COLO668 (cell line): ENCODE data around the gene KCNIP2.

Experiments used
- DNase-seq: peaks from one replicate; lab custom pipeline; 2025; ENCODE audit not compliant: unreplicated experiment; lab: John Stamatoyannopoulos, UW

KCNIP2 gene

GRCh38 chr10:101851411-101852116, 8.0 kb upstream of the KCNIP2 start:
- no peak for DNase-seq

- no peak for DNase-seq
Observed at GRCh38 chr10:101850749-101851148, 7.1 kb upstream of the KCNIP2 start.

DNA sequence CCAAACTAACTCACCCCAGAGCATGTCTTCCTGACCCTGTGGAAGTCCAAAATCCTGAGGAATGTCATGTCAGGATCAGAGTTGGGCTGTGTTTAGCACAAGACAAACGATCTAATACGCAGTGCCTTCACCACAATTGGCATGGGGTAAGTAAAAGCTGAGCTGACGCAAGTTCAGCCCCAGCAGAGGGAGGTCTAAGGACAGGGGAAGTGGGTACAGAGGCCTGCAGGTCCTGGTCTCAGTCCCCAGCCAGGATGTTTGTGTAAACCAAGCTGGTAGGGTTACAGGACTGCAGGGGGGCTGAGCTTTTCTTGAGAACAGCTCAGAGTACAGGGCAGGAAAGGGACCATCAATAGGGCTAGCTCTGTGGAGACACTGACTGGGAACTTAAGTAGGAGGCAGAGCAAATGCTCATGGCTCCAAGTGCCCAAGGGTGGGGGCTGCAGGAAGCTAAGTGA, 5.3 kb upstream of the KCNIP2 start:
- no peak for DNase-seq

DNA sequence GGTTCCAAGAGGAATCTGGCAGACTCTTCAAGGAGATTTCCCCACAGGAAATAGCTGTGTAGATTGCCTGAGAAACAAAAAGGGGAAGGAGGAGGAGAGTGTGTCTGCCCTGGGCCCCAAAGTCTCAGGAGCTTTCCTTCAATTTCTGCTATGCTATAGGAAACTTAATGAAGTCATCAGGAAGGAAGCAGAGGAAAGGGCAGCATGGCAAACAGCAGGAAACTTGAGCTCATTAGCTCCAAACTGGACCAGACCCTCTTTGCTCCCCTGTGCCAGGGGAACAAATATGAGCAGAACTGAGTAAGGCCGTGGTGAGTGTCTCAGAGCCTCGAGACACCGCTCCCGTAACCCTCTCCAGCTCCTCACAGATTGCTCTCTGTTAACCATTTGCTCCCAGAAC, 4.8 kb upstream of the KCNIP2 start:
- no peak for DNase-seq

DNA sequence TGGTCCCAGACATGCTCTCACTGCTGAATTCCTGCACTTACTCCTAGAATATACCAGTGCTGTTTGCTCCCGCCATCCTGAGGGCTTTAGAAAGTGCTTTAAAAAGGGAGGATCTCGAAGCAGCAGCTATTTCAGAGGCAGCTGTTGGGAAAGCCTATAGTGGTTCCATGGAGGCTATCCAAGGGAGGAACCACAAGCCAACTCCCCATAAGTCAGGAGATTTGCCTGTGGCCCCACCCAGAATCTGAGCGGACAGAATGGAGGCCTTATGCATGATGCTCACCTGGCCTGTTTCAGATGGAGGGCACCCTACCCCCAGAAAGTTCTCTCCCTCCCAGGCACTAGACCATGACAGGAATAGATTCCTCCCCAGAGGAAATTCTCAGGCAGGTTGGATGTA, 2.3 kb upstream of the KCNIP2 start:
- no peak for DNase-seq

DNA sequence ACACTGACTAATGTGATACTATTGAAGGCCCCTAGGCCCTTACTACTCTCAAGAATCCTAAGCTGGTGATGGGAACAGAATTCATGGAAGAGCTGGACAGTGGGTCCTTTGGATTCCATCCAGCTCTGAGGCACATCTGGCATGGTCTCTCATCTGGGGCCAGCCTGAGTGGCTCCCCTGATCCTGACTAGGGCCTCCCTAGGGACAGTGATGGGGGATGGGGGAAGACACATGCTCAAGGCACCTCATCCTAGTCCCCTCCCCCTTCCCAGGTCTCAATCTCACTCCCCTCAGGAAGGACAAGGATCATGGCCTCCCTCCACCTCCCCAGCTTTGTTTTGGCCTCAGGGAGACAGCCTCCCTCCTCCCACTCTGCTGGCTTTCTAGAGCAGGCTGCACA, 1.8 kb downstream of the KCNIP2 start:
- DNase-seq: no peak

GRCh38 chr10:101840741-101841453, 2.7 kb downstream of the KCNIP2 start:
- peak; percentile 56 for DNase-seq

GRCh38 chr10:101840102-101840684, 3.4 kb downstream of the KCNIP2 start:
- DNase-seq: no peak

DNA sequence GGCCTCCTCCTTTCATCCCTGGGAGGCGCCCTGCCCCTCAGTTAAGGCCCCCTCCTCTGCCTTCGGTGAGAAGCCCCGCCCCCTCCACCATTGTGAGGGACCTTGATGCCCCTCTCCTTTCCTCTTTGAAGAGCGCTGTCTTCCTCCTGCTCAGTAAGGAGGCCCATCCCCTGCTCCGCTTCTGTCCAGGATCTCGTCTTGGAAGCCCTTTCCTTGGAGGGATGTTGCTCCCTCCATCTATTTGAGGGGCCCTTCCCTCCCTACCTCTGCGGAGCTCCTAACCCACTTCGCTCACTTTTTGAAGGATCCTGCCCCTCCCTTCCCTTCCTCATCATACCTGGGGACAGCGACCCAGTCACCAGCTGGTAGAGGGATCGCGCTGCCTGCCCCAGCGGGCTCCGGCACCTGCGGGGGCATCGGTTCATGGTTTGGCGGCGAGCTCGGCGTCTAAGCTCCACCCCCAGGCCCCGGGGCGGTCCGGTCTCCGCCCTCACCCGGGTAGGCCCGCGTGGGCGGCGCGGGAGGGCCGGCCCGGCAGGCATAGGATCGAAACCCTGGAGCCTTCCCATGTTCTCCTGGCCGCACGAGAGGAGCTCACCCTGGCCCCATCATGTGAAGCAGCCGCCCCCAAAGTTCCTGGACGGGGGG, 4.1 kb downstream of the KCNIP2 start:
- no peak for DNase-seq

GRCh38 chr10:101839002-101839401, 4.6 kb downstream of the KCNIP2 start:
- no peak for DNase-seq

DNA sequence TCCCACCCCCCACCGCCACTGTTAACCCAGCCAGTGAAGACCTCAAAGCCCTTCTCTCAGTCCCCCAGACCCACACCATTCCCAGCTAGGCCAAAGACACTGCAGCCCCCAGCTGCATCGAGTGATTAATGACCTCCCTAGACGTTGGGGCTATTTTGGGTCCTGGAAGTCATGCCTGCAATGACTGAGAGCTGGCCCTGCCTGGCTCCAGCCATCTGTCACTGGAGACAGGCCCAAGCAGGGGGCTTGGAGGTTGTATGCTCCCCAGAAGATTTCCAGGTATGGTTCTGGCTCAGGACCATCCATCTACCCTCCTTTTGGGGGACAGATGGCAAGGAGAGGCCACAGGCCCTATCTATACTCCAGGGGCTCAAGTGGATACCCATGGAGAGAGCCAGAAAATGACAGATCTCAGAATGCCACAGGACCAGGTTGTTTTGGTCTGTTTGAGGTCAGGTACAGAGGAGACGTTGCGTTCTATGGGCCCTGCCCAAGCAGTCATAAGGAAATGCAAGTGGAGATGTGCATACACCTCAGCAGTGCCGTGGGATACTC, 5.1 kb downstream of the KCNIP2 start:
- DNase-seq: no peak

GRCh38 chr10:101837748-101838147, 5.9 kb downstream of the KCNIP2 start:
- DNase-seq: no peak

DNA sequence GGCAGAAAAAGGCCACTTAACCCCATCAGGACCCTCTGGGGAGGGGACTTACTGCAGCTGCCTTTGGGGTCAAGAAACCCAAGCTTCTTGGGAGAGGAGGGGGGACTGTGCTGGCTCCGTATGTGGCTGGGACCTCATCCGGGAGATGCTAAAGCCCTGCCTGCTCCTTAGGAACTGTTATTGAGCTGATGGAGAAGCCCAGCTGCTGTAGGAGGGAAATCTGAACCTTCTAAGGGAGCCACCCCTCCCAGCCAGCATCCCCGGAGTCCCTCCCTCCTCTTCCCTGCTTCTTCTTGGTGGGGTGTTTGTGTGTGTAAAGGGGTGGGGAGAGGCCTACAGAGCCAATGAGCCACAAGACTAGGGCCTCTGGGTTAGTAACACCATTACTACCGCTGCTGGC, 8.2 kb downstream of the KCNIP2 start:
- no peak for DNase-seq

DNA sequence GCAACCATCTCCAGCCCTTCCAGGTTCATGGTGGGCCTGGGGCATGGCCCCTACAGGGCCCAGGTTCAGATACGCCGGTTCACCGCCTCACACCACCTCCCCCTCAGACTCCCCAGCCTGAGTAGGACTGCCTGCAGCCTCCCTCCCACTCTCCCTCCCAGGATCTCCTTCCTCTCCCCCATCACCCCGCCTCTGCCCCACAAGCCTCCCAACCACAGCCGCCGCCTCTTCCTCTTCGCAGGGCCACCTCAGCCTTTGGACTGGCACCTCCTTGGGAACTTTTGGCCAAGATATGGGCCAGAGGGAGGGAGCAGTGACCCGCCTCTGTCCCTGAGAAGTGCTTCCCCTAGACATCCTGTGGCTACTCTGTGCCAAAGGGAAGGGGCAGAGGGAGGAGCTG, 9.3 kb downstream of the KCNIP2 start:
- DNase-seq: no peak

DNA sequence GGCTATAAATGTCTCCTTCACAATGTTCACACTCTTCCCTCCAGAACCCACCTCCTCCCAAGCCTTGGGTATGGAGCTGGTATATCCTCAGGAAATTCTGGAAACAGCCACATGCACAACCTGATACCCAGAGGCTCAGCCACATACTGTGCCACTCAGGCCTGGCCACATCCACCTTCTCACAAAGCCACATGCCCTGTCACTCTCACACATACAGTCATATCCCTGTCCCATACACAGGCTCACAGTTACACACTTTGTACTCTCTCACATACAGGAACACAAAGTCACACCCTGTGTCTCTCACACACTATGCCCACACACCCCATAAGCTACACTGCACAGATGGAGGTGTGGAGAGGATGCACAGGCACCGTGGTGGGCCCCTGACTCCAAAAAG, 10.1 kb downstream of the KCNIP2 start:
- DNase-seq: no peak

GRCh38 chr10:101832325-101832771, 11.3 kb downstream of the KCNIP2 start:
- no peak for DNase-seq

- DNase-seq: no peak
Observed at GRCh38 chr10:101831169-101831811, 12.3 kb downstream of the KCNIP2 start.

GRCh38 chr10:101830322-101831168, 13.1 kb downstream of the KCNIP2 start:
- peak; percentile 82 for DNase-seq

DNA sequence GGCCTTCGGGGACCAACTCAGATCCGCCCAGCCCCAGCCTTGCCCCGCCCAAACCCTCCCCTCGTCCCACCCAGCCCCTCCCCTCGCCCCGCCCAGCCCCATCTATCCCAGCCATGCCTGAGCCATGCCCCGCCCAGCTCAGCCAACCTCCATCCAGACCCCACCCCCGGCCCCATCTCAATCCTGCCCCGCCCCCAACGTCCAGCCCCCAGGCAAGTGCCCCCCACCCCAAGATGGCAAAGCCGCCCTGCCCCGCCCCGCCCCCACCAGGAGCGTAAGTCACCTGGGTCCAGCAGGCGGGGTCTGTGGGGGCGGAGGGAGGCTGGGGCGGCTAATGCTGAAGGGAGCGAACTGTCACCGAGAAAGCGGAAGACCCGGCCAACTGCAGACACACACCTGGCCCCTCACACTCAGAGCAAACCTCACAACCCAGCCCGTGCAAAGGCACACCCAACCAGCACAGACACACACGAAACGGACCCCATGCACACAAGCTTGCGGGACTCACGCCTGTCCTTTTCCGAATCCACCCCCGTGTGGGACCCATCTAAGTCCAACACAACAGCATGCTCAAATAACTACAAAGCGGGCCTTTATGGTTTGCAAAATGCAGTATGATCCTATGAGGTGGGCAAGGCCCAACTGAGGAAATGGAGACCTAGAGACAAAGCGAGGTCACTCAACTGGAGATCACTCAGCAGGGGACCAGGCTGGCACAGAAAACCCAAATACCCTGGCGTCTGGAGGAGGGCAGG, 13.9 kb downstream of the KCNIP2 start:
- peak; percentile 4 for DNase-seq
